Measurements from ENCODE around the gene WDR45. TPM values are rescaled to one million over a fixed set of nuclear protein-coding genes. Genes with fewer than 3 reads are reported as not detected.

Gene WDR45
- polyA plus RNA-seq, 1 donor from 2014 or later = 26.5 TPM

DNA sequence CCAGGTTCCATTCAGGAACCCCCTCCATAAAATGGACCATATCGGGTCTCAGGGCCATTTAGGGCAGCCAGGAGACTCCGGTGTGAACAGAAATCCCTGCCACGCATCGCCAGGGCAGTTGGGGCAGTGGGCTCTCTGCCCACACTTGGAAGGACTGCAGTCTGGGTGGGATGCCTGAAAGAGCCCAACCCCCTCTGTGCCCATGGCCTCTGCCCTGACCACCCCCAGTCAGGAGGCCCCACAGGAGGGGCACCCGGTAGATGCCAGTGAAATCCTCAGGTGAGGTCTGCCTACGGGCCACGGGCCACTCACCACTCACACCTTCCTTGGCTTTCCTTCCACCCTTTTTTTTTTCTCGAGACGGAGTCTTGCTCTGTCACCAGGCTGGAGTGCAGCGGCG, 10.6 kb downstream of the WDR45 start:
- Histone ChIP-seq H3K9me3 (ENCODE audit: low read length) (no peaks in the 10 kb centered on the region), H3K79me2 (replicated peaks; ENCODE audit: insufficient read depth, low read length) (no peaks in the 10 kb centered on the region), H4K20me1 (ENCODE audit: insufficient read depth) (no peaks in the 10 kb centered on the region), H3K9ac (ENCODE audit: low read length) (no peak overlapping the region), H3K4me2 (ENCODE audit: low read length) (no peak overlapping the region), H3K9me2 (ENCODE audit: insufficient read depth, low read length) (no peaks in the 10 kb centered on the region), H3F3A (ENCODE audit: insufficient read depth, low read length, poor library complexity, severe bottlenecking) (no peaks in the 10 kb centered on the region), H3K36me3 (ENCODE audit: insufficient read depth, low read length) (no peaks in the 10 kb centered on the region), H3K27me3 (ENCODE audit: insufficient read depth, low read depth, low read length) (no peaks in the 10 kb centered on the region), H3K27ac (ENCODE audit: low read length) (no peak overlapping the region), H2AFZ (ENCODE audit: low read depth, low read length) (no peak overlapping the region), H3K4me3 (ENCODE audit: low read length) (no peak overlapping the region)
- TF ChIP-seq, protein P1, sequence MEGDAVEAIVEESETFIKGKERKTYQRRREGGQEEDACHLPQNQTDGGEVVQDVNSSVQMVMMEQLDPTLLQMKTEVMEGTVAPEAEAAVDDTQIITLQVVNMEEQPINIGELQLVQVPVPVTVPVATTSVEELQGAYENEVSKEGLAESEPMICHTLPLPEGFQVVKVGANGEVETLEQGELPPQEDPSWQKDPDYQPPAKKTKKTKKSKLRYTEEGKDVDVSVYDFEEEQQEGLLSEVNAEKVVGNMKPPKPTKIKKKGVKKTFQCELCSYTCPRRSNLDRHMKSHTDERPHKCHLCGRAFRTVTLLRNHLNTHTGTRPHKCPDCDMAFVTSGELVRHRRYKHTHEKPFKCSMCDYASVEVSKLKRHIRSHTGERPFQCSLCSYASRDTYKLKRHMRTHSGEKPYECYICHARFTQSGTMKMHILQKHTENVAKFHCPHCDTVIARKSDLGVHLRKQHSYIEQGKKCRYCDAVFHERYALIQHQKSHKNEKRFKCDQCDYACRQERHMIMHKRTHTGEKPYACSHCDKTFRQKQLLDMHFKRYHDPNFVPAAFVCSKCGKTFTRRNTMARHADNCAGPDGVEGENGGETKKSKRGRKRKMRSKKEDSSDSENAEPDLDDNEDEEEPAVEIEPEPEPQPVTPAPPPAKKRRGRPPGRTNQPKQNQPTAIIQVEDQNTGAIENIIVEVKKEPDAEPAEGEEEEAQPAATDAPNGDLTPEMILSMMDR (IDR thresholded peaks at IDR 0.05; ENCODE audit: poor library complexity, severe bottlenecking) = no peak
- TF ChIP-seq POLR2AphosphoS5 (IDR thresholded peaks at IDR 0.05) = no peak

DNA sequence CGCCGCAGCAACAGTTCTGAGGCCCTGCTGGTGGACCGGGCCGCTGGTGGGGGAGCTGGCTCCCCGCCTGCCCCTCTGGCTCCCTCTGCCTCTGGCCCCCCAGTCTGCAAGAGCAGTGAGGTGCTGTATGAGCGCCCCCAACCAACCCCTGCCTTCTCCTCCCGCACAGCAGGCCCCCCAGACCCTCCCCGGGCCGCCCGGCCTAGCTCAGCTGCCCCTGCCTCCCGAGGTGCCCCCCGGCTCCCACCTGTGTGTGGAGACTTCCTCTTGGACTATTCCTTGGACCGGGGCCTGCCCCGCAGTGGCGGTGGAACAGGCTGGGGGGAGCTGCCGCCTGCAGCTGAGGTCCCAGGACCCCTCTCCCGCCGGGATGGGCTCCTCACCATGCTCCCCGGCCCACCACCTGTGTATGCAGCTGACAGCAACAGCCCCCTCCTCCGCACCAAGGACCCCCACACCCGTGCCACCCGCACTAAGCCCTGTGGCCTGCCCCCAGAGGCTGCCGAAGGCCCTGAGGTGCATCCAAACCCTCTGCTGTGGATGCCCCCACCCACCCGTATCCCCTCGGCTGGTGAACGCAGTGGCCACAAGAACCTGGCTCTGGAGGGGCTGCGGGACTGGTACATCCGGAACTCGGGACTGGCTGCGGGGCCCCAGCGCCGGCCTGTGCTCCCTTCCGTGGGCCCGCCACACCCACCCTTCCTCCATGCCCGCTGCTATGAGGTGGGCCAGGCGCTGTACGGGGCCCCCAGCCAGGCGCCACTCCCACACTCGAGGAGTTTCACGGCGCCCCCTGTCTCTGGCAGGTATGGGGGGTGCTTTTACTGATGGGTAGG, 12.2 kb downstream of the WDR45 start:
- Histone ChIP-seq H3K4me3 (ENCODE audit: low read length) (no peak overlapping the region), H3K9me3 (ENCODE audit: low read length) (no peaks in the 10 kb centered on the region), H3K9ac (ENCODE audit: low read length) (no peak overlapping the region), H4K20me1 (ENCODE audit: insufficient read depth) (no peaks in the 10 kb centered on the region), H3K27me3 (ENCODE audit: insufficient read depth, low read depth, low read length) (no peaks in the 10 kb centered on the region), H3K4me2 (ENCODE audit: low read length) (no peak overlapping the region), H3K9me2 (ENCODE audit: insufficient read depth, low read length) (no peaks in the 10 kb centered on the region), H3K36me3 (ENCODE audit: insufficient read depth, low read length) (no peaks in the 10 kb centered on the region), H2AFZ (ENCODE audit: low read depth, low read length) (no peak overlapping the region), H3K27ac (ENCODE audit: low read length) (no peak overlapping the region), H3F3A (ENCODE audit: insufficient read depth, low read length, poor library complexity, severe bottlenecking) (no peaks in the 10 kb centered on the region), H3K79me2 (replicated peaks; ENCODE audit: insufficient read depth, low read length) (no peaks in the 10 kb centered on the region)
- TF ChIP-seq, protein P1 (IDR thresholded peaks at IDR 0.05; ENCODE audit: poor library complexity, severe bottlenecking) = no peak

DNA sequence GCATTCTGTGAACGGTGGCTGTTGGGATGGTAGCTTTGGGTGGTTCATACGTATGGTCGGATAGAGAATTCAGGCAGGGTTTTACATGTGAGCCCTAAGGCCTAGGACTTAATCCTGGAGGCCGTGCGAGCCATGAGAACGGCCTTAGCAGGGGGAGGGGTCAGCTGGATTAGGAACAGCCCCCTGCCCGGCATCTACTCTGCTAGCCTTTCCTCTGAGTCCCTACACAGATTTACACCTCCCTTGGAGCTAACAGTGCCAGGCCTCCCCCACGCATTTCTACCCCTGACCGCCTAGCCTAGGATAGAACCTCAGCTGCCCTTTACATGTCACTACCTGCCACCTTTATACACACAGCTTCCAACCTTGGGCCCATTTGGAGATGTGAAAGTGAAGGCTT, 13.0 kb downstream of the WDR45 start:
- H3K4me3 ChIP-seq (ENCODE audit: low read length) = no peak overlapping the region
- H3F3A ChIP-seq (ENCODE audit: insufficient read depth, low read length, poor library complexity, severe bottlenecking) = no peaks in the 10 kb centered on the region
- TF ChIP-seq, protein P1 (IDR thresholded peaks at IDR 0.05; ENCODE audit: poor library complexity, severe bottlenecking) = no peak
- TF ChIP-seq POLR2AphosphoS5 (IDR thresholded peaks at IDR 0.05) = no peak
- TF ChIP-seq, protein P2, sequence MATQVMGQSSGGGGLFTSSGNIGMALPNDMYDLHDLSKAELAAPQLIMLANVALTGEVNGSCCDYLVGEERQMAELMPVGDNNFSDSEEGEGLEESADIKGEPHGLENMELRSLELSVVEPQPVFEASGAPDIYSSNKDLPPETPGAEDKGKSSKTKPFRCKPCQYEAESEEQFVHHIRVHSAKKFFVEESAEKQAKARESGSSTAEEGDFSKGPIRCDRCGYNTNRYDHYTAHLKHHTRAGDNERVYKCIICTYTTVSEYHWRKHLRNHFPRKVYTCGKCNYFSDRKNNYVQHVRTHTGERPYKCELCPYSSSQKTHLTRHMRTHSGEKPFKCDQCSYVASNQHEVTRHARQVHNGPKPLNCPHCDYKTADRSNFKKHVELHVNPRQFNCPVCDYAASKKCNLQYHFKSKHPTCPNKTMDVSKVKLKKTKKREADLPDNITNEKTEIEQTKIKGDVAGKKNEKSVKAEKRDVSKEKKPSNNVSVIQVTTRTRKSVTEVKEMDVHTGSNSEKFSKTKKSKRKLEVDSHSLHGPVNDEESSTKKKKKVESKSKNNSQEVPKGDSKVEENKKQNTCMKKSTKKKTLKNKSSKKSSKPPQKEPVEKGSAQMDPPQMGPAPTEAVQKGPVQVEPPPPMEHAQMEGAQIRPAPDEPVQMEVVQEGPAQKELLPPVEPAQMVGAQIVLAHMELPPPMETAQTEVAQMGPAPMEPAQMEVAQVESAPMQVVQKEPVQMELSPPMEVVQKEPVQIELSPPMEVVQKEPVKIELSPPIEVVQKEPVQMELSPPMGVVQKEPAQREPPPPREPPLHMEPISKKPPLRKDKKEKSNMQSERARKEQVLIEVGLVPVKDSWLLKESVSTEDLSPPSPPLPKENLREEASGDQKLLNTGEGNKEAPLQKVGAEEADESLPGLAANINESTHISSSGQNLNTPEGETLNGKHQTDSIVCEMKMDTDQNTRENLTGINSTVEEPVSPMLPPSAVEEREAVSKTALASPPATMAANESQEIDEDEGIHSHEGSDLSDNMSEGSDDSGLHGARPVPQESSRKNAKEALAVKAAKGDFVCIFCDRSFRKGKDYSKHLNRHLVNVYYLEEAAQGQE (IDR thresholded peaks at IDR 0.05; ENCODE audit: borderline replicate concordance) = no peak
- no peak for TF ChIP-seq TAF1 (IDR thresholded peaks at IDR 0.05; ENCODE audit: low read depth)
- TF ChIP-seq SMC3 (conservative IDR thresholded peaks at IDR 0.05; ENCODE audit: poor library complexity) = no peak
- TF ChIP-seq RAD21 (conservative IDR thresholded peaks at IDR 0.05) = no peak
- no peak for TF ChIP-seq MXI1 (conservative IDR thresholded peaks at IDR 0.05; ENCODE audit: poor library complexity, severe bottlenecking)
- no peak for TF ChIP-seq EP300 (conservative IDR thresholded peaks at IDR 0.05; ENCODE audit: poor library complexity, severe bottlenecking)
- TF ChIP-seq EZH2 (IDR thresholded peaks at IDR 0.05; ENCODE audit: borderline replicate concordance, insufficient read depth, low read length, poor library complexity, severe bottlenecking) = no peak
- no peak overlapping the region for H3K27ac ChIP-seq (ENCODE audit: low read length)
- H3K9ac ChIP-seq (ENCODE audit: low read length) = no peak overlapping the region
- H3K36me3 ChIP-seq (ENCODE audit: insufficient read depth, low read length) = no peaks in the 10 kb centered on the region
- H3K9me2 ChIP-seq (ENCODE audit: insufficient read depth, low read length) = no peaks in the 10 kb centered on the region
- no peaks in the 10 kb centered on the region for H3K27me3 ChIP-seq (ENCODE audit: insufficient read depth, low read depth, low read length)
- no peaks in the 10 kb centered on the region for H3K9me3 ChIP-seq (ENCODE audit: low read length)
- H4K20me1 ChIP-seq (ENCODE audit: insufficient read depth) = no peaks in the 10 kb centered on the region
- no peak overlapping the region for H2AFZ ChIP-seq (ENCODE audit: low read depth, low read length)
- no peaks in the 10 kb centered on the region for H3K79me2 ChIP-seq (replicated peaks; ENCODE audit: insufficient read depth, low read length)
- no peak overlapping the region for H3K4me2 ChIP-seq (ENCODE audit: low read length)
